ENCODE measurements around the gene IFT172. TPM values are rescaled to one million over a fixed set of nuclear protein-coding genes. Genes with fewer than 3 reads are reported as not detected.
"Not testable (repeated sequence)": the region's sequence is repeated elsewhere in the genome, so short reads cannot be mapped to it uniquely, and the experiment has no call there.

IFT172 gene
- total RNA-seq (10 to 100 TPM; 37.0 to 52.1 (median 43.9) TPM), polyA plus RNA-seq (10 to 100 TPM; 23.9 to 28.9 TPM)
- long read RNA-seq, donor 1, partial matches to known transcripts, result 13 of 28 reads
- long read RNA-seq, donor 1, other reads (novel, unspliced or antisense), result 12 of 28 reads
- long read RNA-seq, donor 2, partial matches to known transcripts, result 6 of 7 reads
- long read RNA-seq, donor 2, other reads (novel, unspliced or antisense), result 0 of 7 reads
- long read RNA-seq, donor 3, full-length matches to known transcripts, result 11 of 34 reads
- long read RNA-seq, donor 3, partial matches to known transcripts, result 8 of 34 reads
- long read RNA-seq, donor 3, other reads (novel, unspliced or antisense), result 15 of 34 reads

GRCh38 chr2:27489498-27490397, at the start of gene IFT172:
Gene IFT172 (minus strand): TSS chr2:27489743. CDS start chr2:27489653, 90 bp downstream.
- H3K9me3 ChIP-seq, result no peaks in the 10 kb centered on the region
- peak; percentile 96 to 99 (median 98) for DNase-seq
- H3K4me3 ChIP-seq, result peak within 1 kb of the TSS; percentile 67
- intact Hi-C loops (cut with DNase I), result loop anchor here in 1 of 4 donors (10.0 kb wide), 1 partner anchor 95 kb away; the partner anchor contains the start of gene ZNF512
- TF ChIP-seq POLR2A (IDR thresholded peaks at IDR 0.05), result peak; percentile 79
- TF ChIP-seq CTCF (IDR thresholded peaks at IDR 0.05), result no peak
- peaks cover 5% of the 10 kb centered on the region for H3K4me1 ChIP-seq (ENCODE audit: insufficient read depth)
- WGBS, 3 donors, result 4 to 7% (median 6%) methylated on average over 43 of the region's 43 CpGs
- no peaks in the 10 kb centered on the region for H3K27me3 ChIP-seq
- no peaks in the 10 kb centered on the region for H3K36me3 ChIP-seq
- H3K27ac ChIP-seq, result peak within 1 kb of the TSS; percentile 55 to 77

DNA sequence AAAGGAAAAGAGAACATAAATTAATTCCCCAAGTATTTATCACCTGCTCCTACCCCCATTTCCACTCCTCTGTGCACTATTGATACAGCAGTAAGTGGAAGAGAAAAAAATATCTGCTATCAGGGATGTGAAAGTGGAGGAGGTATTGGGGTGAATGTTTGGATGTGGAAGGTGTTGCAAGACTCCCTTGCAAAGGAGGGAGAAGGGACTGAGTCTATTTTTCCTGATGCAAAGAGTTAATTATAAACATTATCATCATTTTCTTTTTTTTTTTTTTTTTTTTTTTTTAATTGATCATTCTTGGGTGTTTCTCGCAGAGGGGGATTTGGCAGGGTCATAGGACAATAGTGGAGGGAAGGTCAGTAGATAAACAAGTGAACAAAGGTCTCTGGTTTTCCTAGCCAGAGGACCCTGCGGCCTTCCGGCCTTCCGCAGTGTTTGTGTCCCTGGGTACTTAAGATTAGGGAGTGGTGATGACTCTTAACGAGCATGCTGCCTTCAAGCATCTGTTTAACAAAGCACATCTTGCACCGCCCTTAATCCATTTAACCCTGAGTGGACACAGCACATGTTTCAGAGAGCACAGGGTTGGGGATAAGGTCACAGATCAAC, 49.4 kb upstream of the IFT172 start:
- intact Hi-C loops (cut with DNase I), result not testable (repeated sequence)

DNA sequence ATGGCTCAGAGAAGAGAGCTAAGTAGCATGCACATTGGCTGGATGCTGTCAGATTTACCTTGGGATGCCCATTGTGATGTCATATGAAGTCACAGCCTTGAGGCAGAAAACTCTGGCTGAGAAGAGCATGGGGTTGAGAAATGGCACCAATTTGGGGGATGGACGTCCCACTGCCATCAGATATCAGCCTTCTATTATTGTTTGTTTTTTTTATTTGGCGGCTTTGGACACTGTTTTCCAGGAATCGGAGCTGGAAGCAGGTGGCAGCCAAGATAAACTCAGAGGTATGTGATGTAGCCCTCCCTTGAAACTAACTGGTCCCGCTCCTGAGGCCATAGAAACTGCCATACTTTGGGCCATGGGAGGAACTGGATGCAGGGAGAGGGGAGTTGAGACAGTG, 47.7 kb upstream of the IFT172 start:
- whole genome bisulfite sequencing, 3 donors, result 39 to 67% (median 47%) methylated on average over 4 of the region's 4 CpGs
- H3K4me3 ChIP-seq, result no peak overlapping the region
- TF ChIP-seq EP300 (IDR thresholded peaks at IDR 0.05), result no peak
- no peak for TF ChIP-seq POLR2A (IDR thresholded peaks at IDR 0.05)
- H3K27ac ChIP-seq, result no peak overlapping the region
- no peaks in the 10 kb centered on the region for H3K27me3 ChIP-seq
- no peaks in the 10 kb centered on the region for H3K9me3 ChIP-seq
- no peak for DNase-seq
- no peaks in the 10 kb centered on the region for H3K4me1 ChIP-seq (ENCODE audit: insufficient read depth)
- intact Hi-C loops (cut with DNase I), result no loop called here
- H3K36me3 ChIP-seq, result no peaks in the 10 kb centered on the region

More for the DNA sequence above, 49.4 kb upstream of the IFT172 start:
- H3K4me1 ChIP-seq (ENCODE audit: insufficient read depth); H3K4me3 ChIP-seq; H3K27ac ChIP-seq; DNase-seq; H3K36me3 ChIP-seq; H3K27me3 ChIP-seq; H3K9me3 ChIP-seq: not testable (repeated sequence)
- 59 to 61% (median 59%) methylated on average over 4 to 6 of the region's 6 CpGs for WGBS, 3 donors

- H3K4me3 ChIP-seq, result no peak overlapping the region
- TF ChIP-seq EP300 (IDR thresholded peaks at IDR 0.05) (no peak), POLR2A (IDR thresholded peaks at IDR 0.05) (no peak), CTCF (IDR thresholded peaks at IDR 0.05) (no peak)
- DNase-seq, result no peak
- H3K9me3 ChIP-seq, result no peaks in the 10 kb centered on the region
- H3K4me1 ChIP-seq (ENCODE audit: insufficient read depth), result no peaks in the 10 kb centered on the region
- intact Hi-C loops (cut with DNase I), result no loop called here
- no peaks in the 10 kb centered on the region for H3K36me3 ChIP-seq
- no peaks in the 10 kb centered on the region for H3K27me3 ChIP-seq
- WGBS, 3 donors, result 65 to 72% (median 67%) methylated on average over 2 of the region's 2 CpGs
- no peak overlapping the region for H3K27ac ChIP-seq
Measured at GRCh38 chr2:27531983-27532382, 42.4 kb upstream of the IFT172 start.

DNA sequence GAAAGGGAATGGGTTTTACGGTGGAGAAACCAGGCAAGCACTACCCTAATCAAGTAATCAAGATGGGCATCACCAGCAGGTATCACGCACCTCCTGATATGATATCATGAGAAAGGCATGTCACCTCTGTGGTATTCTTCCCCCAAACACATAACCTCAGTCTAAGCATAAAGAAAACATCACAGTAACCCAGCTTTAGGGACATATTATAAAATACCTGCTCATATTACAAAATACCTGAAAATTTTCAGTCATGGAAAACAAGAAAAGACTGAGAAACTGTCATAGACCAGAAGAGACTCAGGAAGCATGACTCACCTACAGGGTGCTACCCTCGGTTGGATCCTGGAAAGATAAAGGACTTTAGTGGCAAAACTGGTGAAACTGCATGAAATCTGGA, 37.6 kb upstream of the IFT172 start:
- TF ChIP-seq CTCF (IDR thresholded peaks at IDR 0.05), result no peak
- no peak for TF ChIP-seq EP300 (IDR thresholded peaks at IDR 0.05)
- no peak for TF ChIP-seq POLR2A (IDR thresholded peaks at IDR 0.05)
- intact Hi-C loops (cut with DNase I), result no loop called here
- 60 to 73% (median 63%) methylated on average over 3 of the region's 3 CpGs for WGBS, 3 donors

More for the DNA sequence above, 37.6 kb upstream of the IFT172 start:
- no peaks in the 10 kb centered on the region for H3K36me3 ChIP-seq
- H3K27me3 ChIP-seq, result no peaks in the 10 kb centered on the region
- H3K4me3 ChIP-seq, result no peak overlapping the region
- no peaks in the 10 kb centered on the region for H3K9me3 ChIP-seq
- no peaks in the 10 kb centered on the region for H3K4me1 ChIP-seq (ENCODE audit: insufficient read depth)
- H3K27ac ChIP-seq, result no peak overlapping the region
- DNase-seq, result no peak

Data from ovary (tissue), 10 donors.